ENCODE results near the gene PPTC7.
"Not testable (repeated sequence)": the region's sequence is repeated elsewhere in the genome, so short reads cannot be mapped to it uniquely, and the experiment has no call there.

PPTC7 gene

GRCh38 chr12:110560048-110560447 lies 23.1 kb downstream of the PPTC7 start:
- no peak for DNase-seq

- not testable (repeated sequence) for DNase-seq
Measured at GRCh38 chr12:110558945-110559344, 24.2 kb downstream of the PPTC7 start.

DNA sequence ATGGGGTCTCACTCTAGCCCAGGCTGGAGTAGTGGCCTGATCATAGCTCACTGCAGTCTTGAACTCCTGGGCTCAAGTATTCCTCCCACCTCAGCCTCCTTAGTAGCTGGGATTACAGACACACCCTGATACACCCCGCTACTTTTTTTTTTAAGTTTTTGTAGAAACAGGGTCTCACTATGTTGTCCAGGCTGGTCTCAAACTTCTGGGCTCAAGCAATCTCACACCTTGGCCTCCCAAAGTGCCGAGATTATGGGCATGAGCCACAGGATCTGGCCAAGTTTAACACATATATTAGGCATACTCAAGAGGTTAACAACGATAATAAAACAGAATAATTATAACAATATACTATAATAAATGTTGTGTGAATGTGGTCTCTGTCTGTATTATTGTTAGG lies 25.8 kb downstream of the PPTC7 start:
- DNase-seq, result no peak

DNA sequence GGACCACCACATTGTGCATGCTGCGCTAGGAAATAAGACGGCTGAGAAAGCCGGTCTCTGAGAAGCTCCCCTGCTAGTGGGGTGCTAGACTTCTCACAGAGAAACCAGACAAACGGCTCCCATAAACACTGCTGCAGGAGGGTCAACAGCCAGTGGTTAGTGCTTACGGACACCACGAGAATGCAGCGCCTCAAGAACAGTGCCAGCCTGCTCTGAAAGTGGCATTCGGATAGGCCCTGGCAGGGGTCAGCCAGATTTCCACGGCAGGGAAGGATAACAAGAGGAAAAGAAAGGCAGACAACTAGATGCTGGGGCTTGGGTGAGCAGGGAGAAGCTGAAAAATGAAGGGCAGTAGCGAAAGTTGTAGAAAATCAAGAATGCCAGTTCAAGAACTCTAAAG lies 26.4 kb downstream of the PPTC7 start:
- DNase-seq, result no peak

DNA sequence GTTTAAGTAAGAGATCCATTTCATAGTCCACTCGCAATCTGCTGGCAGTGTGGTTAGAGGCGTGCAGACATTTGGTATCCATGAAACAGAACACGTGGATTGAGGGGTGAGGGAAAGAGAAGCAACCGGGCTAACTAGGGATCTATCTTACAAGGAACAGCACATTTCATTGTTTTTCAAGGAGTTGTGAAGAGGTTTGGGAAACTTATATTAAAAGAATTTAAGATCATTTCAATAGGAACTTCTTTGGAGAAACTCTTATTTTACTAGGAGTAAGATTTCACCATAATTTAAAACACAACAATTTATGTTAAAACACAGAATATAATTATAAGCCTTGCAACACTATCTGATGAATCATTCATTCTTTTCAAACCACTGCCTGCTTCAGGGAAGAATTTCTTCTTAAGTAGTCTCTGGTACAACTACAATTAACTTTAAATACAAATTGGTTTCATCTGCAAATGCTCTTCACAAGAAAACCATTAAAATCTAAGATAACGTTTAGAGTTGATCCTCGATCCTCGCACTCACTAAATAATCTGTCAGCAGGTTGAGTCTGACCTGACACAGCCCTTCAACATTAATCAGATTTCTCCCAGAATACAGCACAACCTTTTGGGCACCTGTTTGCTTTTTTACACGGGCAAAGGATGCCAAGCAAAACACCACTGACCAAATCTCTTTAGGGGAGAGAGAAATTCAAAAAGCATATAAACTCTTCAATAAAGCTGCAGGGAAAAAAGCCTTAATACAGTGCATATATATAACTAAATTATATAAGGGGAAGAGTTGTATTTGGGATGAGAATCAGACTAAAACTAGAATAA lies 27.3 kb downstream of the PPTC7 start:
- no peak for DNase-seq

DNA sequence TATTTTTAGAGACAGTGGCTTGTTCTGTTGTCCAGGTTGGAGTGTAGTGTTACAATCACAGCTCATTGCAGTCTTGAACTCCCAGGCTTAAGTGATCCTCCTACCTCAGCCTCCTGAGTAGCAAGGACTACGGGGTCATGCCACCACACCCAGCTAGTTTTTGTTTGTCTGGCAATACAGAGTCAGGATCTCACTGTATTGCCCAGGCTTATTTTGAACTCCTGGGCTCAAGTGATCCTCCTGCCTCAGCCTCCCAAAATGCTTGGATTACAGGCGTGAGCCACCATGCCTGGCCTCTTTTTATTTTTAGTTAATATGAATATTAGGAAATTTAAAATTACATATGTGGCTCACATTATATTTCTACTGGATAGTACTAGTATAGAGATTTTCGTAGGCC lies 28.9 kb downstream of the PPTC7 start:
- no peak for DNase-seq

- no peak for DNase-seq
Measured at GRCh38 chr12:110550981-110551380, 32.1 kb downstream of the PPTC7 start.

GRCh38 chr12:110549716-110550115 lies 33.4 kb downstream of the PPTC7 start:
- DNase-seq, result no peak

- no peak for DNase-seq
Measured at GRCh38 chr12:110548678-110549077, 34.4 kb downstream of the PPTC7 start.

DNA sequence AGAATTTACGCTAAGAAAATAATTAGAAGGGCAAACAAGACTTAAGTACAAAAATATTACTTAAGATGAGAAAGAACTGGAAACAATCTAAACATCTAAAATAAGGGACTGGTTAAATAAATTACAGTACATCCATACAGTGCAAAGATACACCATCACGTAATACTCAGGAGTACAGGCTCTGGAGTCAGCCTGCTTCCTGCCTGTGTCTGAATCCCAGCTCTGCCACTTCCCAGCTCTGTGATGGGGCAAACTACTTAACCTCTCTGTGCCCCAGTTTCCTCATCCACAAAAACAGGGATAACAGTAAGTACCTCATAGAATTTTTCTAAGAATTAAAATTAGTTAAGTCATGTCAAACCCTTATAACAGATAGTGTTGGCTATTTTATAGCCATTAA lies 36.0 kb downstream of the PPTC7 start:
- no peak for DNase-seq

GRCh38 chr12:110546339-110546738 lies 36.8 kb downstream of the PPTC7 start:
- DNase-seq, result no peak

GRCh38 chr12:110545812-110546211 lies 37.3 kb downstream of the PPTC7 start:
- no peak for DNase-seq

GRCh38 chr12:110545259-110545658 lies 37.9 kb downstream of the PPTC7 start:
- DNase-seq, result not testable (repeated sequence)

DNA sequence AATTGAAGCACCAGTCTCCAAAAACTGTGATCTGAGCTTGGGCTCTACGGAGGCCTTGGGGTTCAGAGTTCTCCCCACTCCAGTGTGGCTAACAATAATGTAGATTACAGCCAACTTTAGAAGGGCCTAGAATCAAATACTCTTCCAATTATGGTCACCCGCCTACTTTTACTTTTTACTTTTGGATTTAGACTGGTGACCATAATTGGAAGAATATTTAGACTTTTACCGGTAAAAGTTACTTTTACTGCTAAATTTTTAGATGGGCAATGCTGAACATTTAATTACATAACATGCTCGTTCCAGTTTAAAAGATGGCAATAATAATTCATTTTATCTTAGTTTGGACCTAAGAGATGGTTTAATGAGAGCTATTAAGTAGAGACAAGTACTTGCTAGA lies 39.2 kb downstream of the PPTC7 start:
- no peak for DNase-seq

- DNase-seq, result no peak
Measured at GRCh38 chr12:110543252-110543959, 39.7 kb downstream of the PPTC7 start.

- no peak for DNase-seq
Measured at GRCh38 chr12:110540048-110540447, 43.1 kb downstream of the PPTC7 start.

DNA sequence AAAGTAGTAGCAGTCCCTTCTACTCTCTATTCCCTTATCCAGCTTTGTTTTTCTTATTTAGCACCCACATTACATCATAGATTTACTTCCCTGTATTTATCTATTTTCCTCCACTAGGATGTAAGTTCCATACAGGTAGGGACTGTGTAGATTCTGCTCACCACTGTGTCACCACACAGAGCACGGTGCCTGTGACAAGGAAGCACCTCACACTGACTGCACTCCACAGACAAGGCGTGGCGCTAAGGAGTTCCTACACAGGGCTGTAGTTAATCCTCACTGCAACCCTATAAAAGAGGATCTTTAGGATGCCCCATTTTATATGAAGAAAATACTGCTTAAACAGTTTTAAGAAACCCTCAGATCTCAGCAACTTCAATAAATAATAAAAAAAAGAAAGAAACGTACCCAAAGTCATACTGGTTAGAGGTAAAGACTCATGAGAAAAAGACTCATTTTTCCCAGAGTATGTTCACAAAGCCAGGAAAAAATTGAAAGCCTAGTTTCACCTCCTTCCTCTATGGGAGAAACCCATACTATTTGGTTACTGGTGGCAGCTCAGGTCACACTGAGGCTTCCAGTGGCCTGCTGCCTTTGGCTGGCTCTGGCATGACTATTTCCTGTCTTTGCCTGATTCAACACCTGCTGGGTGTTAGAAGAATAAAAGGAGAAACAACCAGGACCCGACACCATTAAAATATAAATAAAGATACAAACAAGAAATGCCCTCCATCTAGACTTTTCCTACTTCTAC lies 44.1 kb downstream of the PPTC7 start:
- DNase-seq, result no peak

- peak; percentile 78 for DNase-seq
Measured at GRCh38 chr12:110537605-110538409, 45.3 kb downstream of the PPTC7 start.

GRCh38 chr12:110536834-110537604 lies 46.1 kb downstream of the PPTC7 start:
- DNase-seq, result no peak

DNA sequence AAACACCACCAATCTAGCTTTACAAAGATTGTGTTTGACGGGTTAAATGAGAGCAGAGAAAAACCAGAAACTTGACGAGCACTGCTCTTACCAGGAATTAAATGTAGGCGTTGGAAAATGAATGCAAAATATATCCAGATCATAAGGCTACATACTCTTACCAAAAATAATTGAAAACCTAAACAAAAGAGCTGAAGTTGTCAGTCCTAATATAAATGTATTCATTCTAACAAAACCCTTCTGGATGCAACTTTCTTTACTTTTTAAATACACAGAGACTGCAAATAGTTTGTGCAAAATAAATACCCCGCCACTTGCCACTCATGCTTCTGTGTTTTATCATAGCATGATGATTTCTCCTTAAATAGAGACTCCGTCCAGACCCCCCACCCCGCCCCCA lies 48.3 kb downstream of the PPTC7 start:
- no peak for DNase-seq

- no peak for DNase-seq
Measured at GRCh38 chr12:110533607-110534006, 49.5 kb downstream of the PPTC7 start.

GRCh38 chr12:110532644-110533043 lies 50.5 kb downstream of the PPTC7 start:
- no peak for DNase-seq

All from DMS79 (cell line).